ENCODE results near the gene MAP2K5. TPM values are rescaled to one million over a fixed set of nuclear protein-coding genes. Genes with fewer than 3 reads are reported as not detected.

Gene MAP2K5
- total RNA-seq, 1 experiment from 2014 or later: 7.1 TPM

GRCh38 chr15:67781907-67782690, 239.6 kb downstream of the MAP2K5 start:
- no peak for DNase-seq (ENCODE audit: low read depth)

GRCh38 chr15:67782691-67782991, 240.1 kb downstream of the MAP2K5 start:
- no peak for DNase-seq (ENCODE audit: low read depth)

DNA sequence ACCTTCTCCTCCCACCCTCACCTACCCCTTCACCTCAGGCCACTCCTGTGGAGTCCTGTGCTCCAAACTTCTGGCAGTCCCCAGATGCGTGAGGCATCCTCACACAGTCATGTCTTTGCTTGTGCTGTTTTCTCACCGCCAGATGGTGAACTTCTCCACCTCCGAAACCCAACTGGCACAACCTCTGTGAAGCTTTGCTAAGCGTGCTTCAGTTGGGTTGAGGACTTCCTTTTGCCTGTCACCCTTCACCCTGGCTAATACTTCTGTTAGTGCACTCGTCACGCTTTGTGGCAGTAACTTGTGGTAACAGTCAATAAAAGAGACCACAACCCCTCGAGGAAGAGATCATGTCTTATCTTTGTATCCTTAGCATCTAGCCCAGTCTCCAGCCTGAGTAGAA, 240.8 kb downstream of the MAP2K5 start:
- DNase-seq (ENCODE audit: low read depth): no peak

DNA sequence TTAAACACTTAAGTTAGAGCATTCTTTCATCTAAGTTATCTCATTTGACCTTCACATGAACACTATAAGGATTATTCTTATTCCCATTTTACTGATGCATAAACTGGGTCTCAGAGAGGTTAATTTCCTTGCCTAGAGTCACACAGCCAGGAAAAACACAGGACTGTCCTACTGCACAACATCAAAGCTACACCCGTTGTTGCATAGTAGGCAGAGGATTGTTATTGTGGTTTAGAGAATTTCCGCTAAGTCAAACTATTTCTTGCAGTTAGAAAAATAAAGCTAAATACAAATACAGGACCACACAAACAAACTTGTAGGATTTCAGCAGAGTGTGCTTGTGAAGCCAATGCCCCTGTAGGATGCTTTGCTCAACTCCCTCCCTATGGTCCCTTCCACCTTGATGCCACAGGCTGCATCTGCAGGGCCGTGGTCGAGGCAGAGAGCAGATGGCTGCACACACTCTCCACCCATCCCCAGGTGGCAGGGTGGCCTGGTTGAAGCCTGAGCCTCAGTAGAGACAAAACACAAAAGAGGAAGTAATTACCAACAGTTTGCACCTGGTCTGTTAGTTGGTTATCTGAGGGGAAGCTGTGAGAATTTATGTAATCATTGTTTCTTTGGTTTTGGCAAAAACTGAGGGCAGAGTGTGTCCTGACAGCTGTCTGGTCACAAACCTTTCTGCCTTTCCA, 241.7 kb downstream of the MAP2K5 start:
- DNase-seq (ENCODE audit: low read depth): no peak

DNA sequence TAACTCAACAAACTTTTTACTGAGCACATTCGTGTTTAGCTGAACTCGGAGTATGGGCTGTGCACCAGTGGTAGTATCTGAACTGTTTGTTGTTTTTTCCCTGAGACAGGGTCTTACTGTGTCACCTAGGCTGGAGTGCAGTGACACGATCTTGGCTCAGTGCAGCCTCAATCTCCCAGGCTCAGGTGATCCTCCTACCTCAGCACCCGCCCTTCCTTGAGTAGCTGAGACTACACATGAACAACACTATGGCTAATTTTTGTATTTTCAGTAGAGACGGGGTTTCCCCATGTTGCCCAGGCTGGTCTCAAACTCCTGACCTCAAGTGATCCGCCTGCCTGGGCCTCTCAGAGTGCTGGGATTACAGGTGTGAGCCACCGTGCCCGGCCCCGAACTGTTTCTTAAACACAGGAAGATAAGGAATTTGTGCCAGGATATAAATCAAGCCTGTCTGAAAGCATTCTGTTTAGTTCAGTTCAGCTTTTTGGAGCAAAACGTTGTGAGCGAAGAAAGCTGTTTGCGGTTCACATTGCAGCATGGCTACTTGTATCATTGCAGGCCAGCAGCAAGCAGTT, 242.4 kb downstream of the MAP2K5 start:
- DNase-seq (ENCODE audit: low read depth): no peak

- no peak for DNase-seq (ENCODE audit: low read depth)
These were observed 242.9 kb downstream of the MAP2K5 start for GRCh38 chr15:67785431-67785830.

DNA sequence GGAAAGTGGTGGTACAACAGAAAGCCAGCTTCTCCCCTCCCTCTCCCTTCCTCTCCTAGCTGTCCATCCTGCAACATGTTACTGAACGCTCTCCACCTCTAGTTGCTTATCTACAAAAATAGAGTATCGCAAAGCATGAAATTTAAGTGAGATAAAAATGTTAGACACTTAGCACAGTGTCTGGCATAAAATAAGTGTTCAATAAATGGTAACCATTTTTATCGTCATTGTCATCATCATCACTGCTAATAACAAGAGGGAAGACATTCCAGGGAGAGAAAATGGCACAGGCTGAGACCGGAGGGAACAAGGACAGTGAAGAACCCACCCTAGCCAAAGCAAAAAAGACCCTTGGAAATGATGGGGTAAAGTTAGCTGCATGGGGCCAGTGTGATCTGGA, 244.1 kb downstream of the MAP2K5 start:
- no peak for DNase-seq (ENCODE audit: low read depth)

- no peak for DNase-seq (ENCODE audit: low read depth)
These were observed 246.5 kb downstream of the MAP2K5 start for GRCh38 chr15:67788986-67789385.

DNA sequence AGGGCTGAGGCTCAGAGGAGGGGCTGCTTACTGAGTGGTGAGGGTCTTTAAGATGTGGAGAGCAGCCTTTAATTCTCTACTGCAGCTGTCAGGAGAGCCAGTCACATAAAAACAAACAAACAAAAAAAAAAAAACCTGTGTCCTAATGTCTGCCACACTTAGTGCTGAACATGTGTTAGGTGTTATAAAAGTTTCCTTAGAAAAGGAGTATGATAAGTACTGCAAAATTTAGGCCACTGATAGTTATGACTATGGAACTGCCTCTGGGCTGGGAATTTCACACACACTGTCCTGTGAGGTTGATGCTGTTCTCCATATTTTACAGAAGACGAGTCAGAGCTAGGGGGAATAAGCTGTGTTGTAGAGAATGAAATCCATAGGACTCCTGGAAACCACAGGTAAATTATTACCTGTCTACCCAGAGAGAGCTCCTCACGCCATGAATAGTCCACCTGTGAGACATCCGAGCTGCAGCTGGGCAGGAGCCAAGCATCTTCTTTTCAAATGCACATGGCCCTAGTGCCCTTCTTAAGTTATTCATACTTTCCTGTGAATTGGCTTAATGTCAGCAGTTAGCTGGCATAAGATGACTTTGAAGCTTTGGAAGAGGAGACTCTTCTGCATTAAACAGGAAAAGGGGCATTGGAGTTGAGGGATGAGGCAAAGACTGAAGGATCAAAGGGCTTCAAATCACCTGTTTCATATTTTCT, 248.3 kb downstream of the MAP2K5 start:
- DNase-seq (ENCODE audit: low read depth): no peak

DNA sequence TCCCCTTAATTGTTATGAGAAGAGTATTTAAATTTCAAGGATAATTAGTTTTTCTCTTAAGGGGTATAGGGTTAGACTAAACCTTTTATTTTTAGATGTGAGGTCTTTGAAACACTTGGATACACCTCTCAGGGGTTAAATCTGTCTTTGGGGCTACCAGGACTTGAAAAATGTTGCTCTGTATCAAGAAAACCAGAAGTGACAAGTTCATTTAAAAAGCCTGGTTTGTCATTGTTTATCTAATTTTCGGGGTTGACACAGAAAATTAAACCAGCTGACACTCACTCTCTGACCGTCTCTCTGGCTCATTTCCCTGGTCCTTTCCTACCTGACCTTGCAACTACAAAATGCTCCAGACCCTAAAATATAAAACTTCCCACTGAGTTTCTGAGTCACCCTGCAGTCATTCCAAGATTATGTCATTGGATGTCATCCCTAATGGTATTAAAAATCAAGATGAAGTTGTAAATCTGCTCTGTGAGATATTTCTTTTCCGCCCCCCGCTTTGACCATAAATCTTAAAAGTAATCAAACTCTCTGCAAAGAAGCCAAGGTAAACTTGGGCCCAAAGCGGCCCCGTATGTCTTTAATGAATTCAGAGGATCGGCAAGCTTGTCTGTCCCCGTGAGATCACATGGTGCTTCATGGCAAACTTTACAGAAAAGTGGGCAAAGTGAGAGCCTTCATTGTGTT, 249.9 kb downstream of the MAP2K5 start:
- no peak for DNase-seq (ENCODE audit: low read depth)

DNA sequence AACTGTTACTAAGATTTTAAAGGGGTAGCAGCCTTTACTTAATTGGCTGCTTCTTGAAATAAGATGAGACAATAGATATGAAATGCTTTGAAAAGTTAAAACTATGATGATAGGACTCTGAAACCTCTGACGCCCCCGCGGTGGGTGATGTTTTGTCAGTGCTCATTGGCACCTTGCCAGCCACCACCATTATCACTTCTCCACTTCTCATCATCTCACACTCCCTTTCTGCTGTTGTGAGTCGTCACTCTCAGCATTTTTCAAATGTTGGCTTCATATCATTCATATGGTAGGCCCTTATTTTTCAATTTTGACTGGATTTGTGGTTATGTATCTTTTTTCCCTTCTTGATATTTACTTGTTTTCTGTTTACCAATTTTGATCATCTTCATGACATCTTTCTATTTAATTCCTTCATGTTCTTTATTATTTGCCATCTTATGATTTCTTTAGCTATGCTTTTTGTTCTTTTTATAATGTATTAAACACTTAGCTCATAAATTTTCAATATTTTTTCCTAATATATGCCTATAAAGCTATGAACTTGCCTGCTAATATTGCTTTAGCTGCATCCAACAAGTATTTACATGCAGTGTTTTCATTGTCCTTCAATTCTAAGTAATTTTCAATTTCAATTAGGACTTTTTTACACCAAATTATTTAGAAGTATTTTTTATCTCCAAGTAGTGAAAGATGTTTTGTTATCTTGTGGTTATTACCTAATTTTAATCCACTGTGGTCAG, 252.5 kb downstream of the MAP2K5 start:
- no peak for DNase-seq (ENCODE audit: low read depth)

DNA sequence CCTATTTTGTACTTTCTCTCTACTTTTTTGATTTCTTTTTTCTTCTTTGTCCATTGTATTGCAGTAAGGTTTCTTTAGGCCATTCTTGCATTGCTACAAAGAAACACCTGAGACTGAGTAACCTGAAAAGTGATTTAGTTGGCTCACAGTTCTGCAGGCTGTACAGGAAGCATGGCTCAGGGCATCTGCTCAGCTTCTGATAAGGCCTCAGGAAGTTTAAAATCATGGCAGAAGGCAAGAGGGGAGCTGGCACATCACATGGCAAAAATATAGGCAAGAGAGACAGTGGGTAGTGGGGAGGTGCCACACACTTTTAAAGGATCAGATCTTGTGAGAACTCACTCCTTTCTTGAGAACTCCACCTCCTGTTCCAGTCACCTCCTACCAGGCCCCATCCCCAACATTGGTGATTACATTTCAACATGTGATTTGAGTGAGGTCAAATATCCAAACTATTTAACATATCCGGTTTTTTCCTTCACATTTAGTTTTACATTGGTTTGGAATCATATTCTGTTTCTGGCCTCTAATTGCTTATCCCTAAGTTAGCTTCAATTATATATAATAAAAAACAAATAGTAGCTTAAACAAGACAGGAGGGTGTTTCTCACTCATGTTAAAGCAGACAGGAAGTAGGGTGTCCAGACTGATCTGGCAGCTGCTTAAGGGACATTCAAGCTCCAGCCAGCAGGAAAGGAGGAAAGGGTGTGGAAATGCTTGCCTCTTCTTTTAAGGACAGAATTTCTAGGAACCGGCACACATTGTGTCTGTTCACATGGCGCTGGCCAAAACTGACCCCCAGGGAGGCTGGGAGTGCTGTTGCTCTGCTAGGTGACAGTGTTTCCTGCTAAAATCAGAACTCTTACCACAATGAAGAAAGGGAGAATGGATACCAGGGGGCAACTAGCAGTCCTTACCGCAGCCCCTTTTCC, 254.0 kb downstream of the MAP2K5 start:
- no peak for DNase-seq (ENCODE audit: low read depth)

DNA sequence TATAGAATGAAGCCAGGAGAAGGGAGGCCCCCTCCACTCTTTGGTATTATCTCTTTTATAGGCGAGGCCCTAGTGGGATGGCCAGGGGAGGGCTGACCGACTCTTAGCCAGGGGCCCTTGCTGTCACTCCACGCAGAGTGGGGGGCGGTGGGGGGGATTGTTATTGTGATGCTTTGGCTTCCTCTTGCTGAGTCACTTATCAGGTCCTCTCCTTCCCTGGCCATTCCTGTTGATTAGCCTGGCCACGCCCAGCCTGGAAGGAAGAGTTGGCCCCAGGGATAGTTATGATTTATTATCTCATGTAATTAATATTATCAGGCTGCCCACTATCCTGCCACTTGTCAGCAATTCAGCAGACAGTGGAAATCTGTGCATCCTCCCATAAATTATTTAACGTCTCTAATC, 257.3 kb downstream of the MAP2K5 start:
- no peak for DNase-seq (ENCODE audit: low read depth)

- DNase-seq (ENCODE audit: low read depth): no peak
These were observed 258.6 kb downstream of the MAP2K5 start for GRCh38 chr15:67801142-67801541.

- no peak for DNase-seq (ENCODE audit: low read depth)
These were observed 259.7 kb downstream of the MAP2K5 start for GRCh38 chr15:67801926-67802914.

- DNase-seq (ENCODE audit: low read depth): no peak
These were observed 260.8 kb downstream of the MAP2K5 start for GRCh38 chr15:67803299-67803698.

- DNase-seq (ENCODE audit: low read depth): no peak
These were observed 261.7 kb downstream of the MAP2K5 start for GRCh38 chr15:67803996-67804843.

Data from RPMI7951 (cell line).